Stimulated activated CD8-positive, alpha-beta memory T cell treated with anti-CD3 and anti-CD28 coated beads, Interleukin-4, amount 100 ng/mL, for 1 hour (primary cell): Measurements from ENCODE around the gene KRTAP5-4.
A peak's percentile ranks its signal among the peaks of the same experiment; 100 is the strongest.
"Not testable (repeated sequence)": the region's sequence is repeated elsewhere in the genome, so short reads cannot be mapped to it uniquely, and the experiment has no call there.

Experiments
- DNase-seq, 2 donors: peaks; one replicate each; pipeline ENCODE4 v3.0.0-alpha.2; 2020; ENCODE audit warnings: low read depth in 2 of 2, low spot score in 1 of 2

Gene KRTAP5-4

GRCh38 chr11:1653541-1654387 lies 31.8 kb upstream of the KRTAP5-4 start:
- DNase-seq: no peak

- peak; percentile 48 to 59 for DNase-seq
These were observed 31.0 kb upstream of the KRTAP5-4 start for GRCh38 chr11:1652771-1653540.

GRCh38 chr11:1652442-1652770 lies 30.5 kb upstream of the KRTAP5-4 start:
- DNase-seq: no peak

GRCh38 chr11:1652026-1652425 lies 30.1 kb upstream of the KRTAP5-4 start:
- DNase-seq: no peak

DNA sequence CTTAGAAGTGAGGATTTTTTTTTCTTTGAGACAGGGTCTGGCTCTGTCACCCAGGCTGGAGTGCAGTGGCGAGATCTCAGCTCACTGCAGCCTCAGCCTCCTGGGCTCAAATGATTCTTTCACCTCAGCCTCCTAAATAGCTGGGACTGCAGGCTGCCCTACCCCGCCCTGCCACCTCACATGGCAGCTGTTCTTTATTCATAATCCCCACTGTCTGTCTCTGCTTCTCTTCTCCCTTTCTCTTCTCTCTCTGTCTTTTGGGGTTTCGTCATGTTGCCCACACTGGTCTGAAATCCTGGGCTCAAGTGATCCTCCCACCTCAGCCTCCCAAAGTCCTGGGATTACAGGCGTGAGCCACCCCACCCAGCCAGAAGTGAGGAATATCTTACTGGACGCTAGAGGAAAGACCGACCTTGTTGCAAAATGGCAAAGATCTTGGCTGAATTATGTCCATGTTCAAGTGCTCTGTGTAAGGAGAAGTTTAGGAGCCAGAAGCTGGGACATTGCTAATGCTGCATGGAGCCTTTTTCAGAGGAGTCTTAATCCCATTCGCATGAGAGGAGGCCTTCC lies 29.6 kb upstream of the KRTAP5-4 start:
- no peak for DNase-seq

- no peak for DNase-seq
These were observed 29.0 kb upstream of the KRTAP5-4 start for GRCh38 chr11:1650918-1651262.

- DNase-seq: no peak
These were observed 28.3 kb upstream of the KRTAP5-4 start for GRCh38 chr11:1650034-1650917.

DNA sequence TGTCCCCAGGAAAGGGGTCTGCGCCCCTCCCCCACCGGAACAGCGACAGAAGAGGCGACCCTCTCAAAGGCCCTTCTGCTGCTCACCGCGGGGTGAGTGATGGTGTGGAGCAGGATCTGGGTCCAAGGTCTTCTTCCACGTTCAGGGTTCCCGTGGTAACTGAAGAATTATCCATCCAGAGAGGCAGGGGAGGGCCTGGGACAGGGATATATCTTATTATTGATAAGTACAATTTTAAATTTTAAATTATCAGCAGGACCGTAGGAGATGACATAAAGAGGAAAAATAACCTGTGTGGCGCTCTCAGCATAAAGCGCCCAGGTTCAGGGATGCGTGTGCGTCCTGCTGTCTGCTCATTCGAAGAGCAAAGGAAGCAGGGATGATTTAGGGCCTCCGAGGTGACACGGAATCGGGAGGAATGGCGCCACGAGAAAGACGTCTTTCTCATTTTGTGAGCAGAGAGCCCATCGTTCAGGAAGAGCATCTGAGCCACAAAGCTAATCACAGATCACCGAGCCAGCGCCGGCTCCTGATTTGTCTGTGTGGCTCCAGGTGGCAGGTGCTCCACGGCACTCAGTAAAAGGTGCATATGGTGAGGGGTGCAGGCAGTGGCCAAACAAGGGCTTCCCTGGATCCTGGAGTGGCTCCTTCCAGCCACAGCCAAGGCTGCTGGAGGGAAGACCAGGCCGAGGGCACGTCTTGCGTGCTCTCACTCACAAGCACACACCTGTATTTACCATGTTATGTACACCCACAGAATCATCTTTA lies 26.9 kb upstream of the KRTAP5-4 start:
- no peak for DNase-seq

DNA sequence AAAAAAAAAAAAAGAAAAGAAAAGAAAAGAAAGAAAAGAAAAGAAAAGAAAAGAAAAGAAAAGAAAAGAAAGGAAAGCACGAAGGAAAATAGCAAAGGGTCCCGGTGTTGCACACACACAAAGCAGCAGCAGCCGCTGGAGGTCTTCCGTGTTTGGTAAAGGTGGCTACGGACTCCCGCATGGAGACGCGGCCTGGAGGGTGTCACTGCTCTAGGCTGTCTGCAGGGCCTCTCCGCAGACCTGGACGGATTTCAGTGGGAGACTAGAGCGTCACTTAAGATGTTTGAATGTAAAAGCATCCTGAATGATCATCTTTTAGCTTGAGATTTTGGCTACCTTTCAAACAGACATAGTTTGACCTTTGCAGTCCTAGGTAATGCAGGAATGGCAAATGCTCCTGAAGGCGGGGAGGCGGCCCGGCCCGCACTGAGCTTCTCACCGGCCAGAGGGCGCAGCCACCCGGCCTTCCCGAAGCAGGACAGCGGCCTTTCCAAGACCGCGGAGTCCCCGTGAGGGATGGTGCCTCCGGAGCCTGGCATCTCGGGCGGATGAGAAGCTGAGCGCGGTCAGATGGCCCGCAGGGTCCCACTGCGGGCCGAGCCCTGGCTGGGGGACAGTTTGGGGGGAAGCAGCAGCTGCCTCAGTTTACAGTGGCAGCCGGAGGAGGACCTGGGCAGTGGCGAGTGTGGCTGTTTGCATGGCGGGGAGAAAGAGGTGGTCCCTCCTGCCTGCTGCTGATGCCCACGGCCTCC lies 26.1 kb upstream of the KRTAP5-4 start:
- no peak for DNase-seq

DNA sequence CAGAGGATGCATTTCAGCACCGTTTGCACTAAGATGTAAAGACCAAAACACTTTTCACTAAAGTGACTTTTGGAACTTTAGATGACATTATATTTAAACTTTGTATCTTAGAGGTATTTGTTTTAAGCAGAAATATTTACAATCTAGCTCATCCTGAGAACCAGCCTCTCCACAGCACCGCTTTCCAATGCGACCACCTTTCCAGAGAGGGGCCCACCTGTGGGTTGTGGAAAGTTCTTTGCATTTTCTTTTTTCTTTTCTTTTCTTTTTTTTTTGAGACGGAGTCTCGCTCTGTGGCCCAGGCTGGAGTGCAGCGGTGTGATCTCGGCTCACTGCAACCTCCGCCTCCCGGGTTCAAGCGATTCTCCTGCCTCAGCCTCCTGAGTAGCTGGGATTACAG lies 24.6 kb upstream of the KRTAP5-4 start:
- not testable (repeated sequence) for DNase-seq

DNA sequence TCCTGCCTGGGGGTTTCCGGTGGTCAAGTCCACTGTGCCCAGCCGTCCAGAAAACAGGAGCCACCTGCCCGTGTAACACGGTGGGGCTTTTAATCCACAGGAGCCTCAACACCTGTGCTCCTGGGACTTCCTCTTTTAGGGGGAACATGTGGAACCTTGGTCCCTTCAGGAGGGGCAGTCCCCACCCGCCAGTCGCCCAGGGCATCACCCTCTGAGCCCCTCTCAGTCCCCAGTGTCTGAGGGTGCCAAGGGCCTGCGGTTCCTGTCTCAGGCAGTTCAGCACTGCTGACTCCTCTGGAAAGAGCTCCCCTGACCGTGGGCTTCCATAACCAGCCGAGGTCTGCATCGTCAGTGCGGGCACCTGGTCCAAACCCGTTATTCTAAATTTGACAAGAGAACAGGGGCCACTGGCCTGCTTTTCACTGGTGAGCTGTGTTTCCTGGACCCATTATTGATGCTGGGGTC lies 23.5 kb upstream of the KRTAP5-4 start:
- no peak for DNase-seq

GRCh38 chr11:1644601-1645356 lies 22.8 kb upstream of the KRTAP5-4 start:
- DNase-seq: no peak

DNA sequence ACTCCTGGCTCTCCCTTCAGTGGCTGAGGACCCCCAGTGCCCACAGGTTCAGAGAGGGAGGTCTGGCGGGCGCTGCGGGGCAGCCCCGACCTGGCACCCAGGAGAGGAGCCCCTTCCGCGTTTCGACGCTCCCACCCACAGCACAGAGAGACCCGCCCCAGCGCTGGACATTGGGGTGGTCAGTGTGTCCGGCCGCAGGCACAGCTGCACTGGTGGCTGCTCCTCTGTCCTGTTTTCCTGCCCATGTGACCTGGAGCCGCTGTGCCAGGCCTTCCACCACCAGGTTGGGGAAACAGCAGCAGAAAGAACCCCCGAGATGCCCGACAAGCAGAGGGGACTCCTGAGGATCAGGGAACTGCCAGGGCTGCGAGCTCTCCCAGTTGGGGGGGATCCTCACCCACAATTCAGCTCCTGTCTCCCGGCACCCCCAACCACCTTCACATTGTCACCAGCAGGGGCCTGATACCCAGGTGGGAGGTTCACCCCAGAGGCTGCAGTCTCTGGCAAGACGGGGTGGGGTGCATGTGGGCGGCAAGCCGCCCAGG lies 21.3 kb upstream of the KRTAP5-4 start:
- DNase-seq: no peak

DNA sequence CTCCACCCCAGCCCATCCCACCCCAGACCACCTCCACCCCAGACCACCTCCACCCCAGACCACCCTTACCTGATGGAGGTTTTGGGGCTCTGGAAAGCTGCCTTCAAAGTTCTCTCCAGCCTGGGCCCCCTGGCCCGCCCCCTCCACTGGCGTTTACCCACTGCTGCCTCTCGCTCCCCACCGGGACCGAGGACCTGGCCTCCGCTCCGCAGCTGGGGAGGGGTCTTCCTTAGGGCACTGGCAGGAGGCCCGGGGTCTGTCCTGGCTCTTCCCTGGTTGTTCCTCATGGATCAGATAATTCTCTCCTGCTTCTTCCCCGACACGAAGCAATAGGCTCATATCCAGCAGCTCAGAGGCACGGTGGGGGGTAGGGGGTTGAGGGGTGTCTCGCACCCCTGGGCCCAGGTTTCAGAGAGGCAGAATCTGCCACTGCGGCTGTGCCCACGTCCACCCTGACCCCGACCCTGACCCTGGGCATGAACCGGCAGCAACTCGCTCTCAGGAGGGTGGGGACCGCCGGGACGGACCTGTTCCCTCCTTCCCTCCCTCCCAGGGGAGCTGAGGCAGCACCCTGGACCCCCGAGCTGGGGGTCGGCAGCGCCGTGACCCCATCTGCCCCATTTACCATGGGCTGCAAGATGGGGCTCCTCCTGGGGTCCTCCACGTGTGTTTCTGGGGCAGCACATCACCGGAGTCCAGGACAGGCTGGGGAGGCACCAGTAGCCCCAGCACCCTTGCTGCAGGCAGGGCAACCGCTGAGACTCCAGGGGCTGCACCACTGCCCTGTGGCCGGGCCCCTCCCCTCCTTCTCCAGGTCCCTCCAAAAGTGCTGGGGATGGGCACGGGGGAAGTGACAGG lies 20.6 kb upstream of the KRTAP5-4 start:
- DNase-seq: no peak

DNA sequence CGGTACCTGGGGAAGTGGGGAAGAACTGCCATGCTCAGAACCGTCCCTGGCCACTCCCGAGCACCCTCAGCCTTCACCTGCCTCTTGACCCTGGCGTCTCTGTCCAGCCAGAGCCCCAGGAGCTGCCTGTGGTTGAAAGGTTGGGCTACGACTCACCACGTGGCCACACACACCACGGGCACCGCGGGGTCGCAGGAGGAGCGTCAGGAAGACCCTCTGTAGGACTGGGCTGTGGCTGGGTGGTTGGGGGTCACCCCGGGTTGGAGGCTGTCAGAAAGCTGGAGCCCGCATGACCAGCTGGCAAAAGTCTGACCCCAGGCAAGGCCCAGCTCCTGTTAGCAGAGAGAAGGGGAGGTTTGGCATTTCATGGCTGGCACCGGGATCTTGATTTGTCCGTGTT lies 19.2 kb upstream of the KRTAP5-4 start:
- DNase-seq: no peak

- DNase-seq: no peak
These were observed 18.4 kb upstream of the KRTAP5-4 start for GRCh38 chr11:1640076-1640946.

- DNase-seq: no peak
These were observed 17.7 kb upstream of the KRTAP5-4 start for GRCh38 chr11:1639666-1640065.
